Neuronal stem cell (in vitro differentiated cells): Measurements from ENCODE around the gene SERTAD3. TPM values are rescaled to one million over a fixed set of nuclear protein-coding genes. Genes with fewer than 3 reads are reported as not detected.
A peak's percentile ranks its signal among the peaks of the same experiment; 100 is the strongest.

Source experiments
- DNase-seq: peaks from one replicate; pipeline ENCODE4 v3.0.0-alpha.2; 2013; ENCODE audit warnings: low spot score
- H2AFZ ChIP-seq: one replicate; pipeline ENCODE4 v1.6.1; 2013; ENCODE audit warnings: mild to moderate bottlenecking, low read length, inconsistent platforms
- H2AK5ac ChIP-seq: 2 replicates; pipeline ENCODE4 v1.6.1; 2013; ENCODE audit warnings: low read depth, mild to moderate bottlenecking, inconsistent platforms, low read length, moderate library complexity, mixed read lengths
- H2BK120ac ChIP-seq: 2 replicates; pipeline ENCODE4 v1.6.1; 2013; ENCODE audit warnings: low read depth, mild to moderate bottlenecking, inconsistent platforms, low read length, moderate library complexity, mixed read lengths
- H2BK12ac ChIP-seq: one replicate; pipeline ENCODE4 v1.6.1; 2013; ENCODE audit warnings: low read length, inconsistent platforms
- H2BK15ac ChIP-seq: 2 replicates; pipeline ENCODE4 v1.6.1; 2013; ENCODE audit warnings: mild to moderate bottlenecking, low read length, inconsistent platforms, mixed read lengths
- H2BK5ac ChIP-seq: one replicate; pipeline ENCODE4 v1.6.1; 2013; ENCODE audit warnings: inconsistent platforms, mild to moderate bottlenecking, low read length, moderate library complexity
- H3K14ac ChIP-seq: one replicate; pipeline ENCODE4 v1.6.1; 2013; ENCODE audit warnings: low read length, inconsistent platforms
- H3K18ac ChIP-seq: 2 replicates; pipeline ENCODE4 v1.6.1; 2013; ENCODE audit warnings: low read length, inconsistent platforms
- H3K23ac ChIP-seq: 2 replicates; pipeline ENCODE4 v1.6.1; 2013; ENCODE audit warnings: low read depth, mild to moderate bottlenecking, mixed read lengths, low read length, inconsistent platforms; ENCODE audit not compliant: poor library complexity
- H3K27ac ChIP-seq: replicated peaks from 3 replicates; pipeline ENCODE4 v1.5.1; 2013; ENCODE audit warnings: low read length, inconsistent platforms
- H3K27me3 ChIP-seq, 3 experiments: 2 replicates each; pipeline ENCODE4 v1.6.1; 2013; ENCODE audit warnings: low read length in 3 of 3, mild to moderate bottlenecking in 2 of 3, inconsistent platforms in 1 of 3, low read depth in 1 of 3, mixed read lengths in 1 of 3, moderate library complexity in 1 of 3; ENCODE audit not compliant: control insufficient read depth in 3 of 3, insufficient read depth in 3 of 3
- H3K36me3 ChIP-seq, 2 donors: replicated peaks in 1 of 2; 2 replicates each; pipeline ENCODE4 v1.6.1; 2013; ENCODE audit warnings: low read length in 2 of 2; ENCODE audit not compliant: control insufficient read depth in 2 of 2, insufficient read depth in 2 of 2
- H3K4ac ChIP-seq: 2 replicates; pipeline ENCODE4 v1.6.1; 2013; ENCODE audit warnings: inconsistent platforms, mild to moderate bottlenecking, low read length, moderate library complexity
- H3K4me1 ChIP-seq, 2 donors: 1 replicate in 1 of 2; 2 replicates in 1 of 2; pipeline ENCODE4 v1.6.1; 2013; ENCODE audit warnings: low read length in 2 of 2, low read depth in 1 of 2; ENCODE audit not compliant: control insufficient read depth in 2 of 2, insufficient read depth in 1 of 2
- H3K4me2 ChIP-seq: one replicate; pipeline ENCODE4 v1.6.1; 2013; ENCODE audit warnings: mild to moderate bottlenecking, low read length, inconsistent platforms; ENCODE audit not compliant: insufficient read depth, poor library complexity, severe bottlenecking
- H3K4me3 ChIP-seq, 2 donors: 2 replicates each; pipeline ENCODE4 v1.5.1; 2013; ENCODE audit warnings: low read length in 2 of 2, mild to moderate bottlenecking in 2 of 2, inconsistent platforms in 1 of 2, moderate library complexity in 1 of 2
- H3K79me1 ChIP-seq: one replicate; pipeline ENCODE4 v1.6.1; 2013; ENCODE audit warnings: low read depth, mild to moderate bottlenecking, inconsistent platforms, low read length, moderate library complexity
- H3K9ac ChIP-seq: one replicate; pipeline ENCODE4 v1.6.1; 2013; ENCODE audit warnings: mild to moderate bottlenecking, low read depth, low read length, inconsistent platforms; ENCODE audit not compliant: poor library complexity
- H3K9me3 ChIP-seq, 2 donors: replicated peaks in 1 of 2; 2 replicates each; pipeline versions ENCODE3 to v1.6.1; 2013; ENCODE audit warnings: low read length in 2 of 2, mild to moderate bottlenecking in 2 of 2, inconsistent platforms in 1 of 2, low read depth in 1 of 2, mixed read lengths in 1 of 2, moderate library complexity in 1 of 2; ENCODE audit not compliant: control insufficient read depth in 2 of 2, insufficient read depth in 1 of 2
- H4K8ac ChIP-seq: one replicate; pipeline ENCODE4 v1.6.1; 2013; ENCODE audit warnings: low read depth, mild to moderate bottlenecking, inconsistent platforms, low read length, moderate library complexity
- H4K91ac ChIP-seq: one replicate; pipeline ENCODE4 v1.6.1; 2013; ENCODE audit warnings: low read length, low read depth, mild to moderate bottlenecking, inconsistent platforms; ENCODE audit not compliant: poor library complexity
- WGBS, 2 donors: extraction: QIAGEN DNeasy Blood & Tissue Kit; methylation state at CpG; one replicate each; pipeline ENCODE4 v1.1.7; 2013; ENCODE audit warnings: missing lambda C conversion rate in 2 of 2, mixed read lengths in 1 of 2; ENCODE audit not compliant: insufficient read length in 2 of 2, insufficient replicate concordance in 1 of 2; ENCODE audit errors: extremely low coverage in 2 of 2; 5-methylcytosine and 5-hydroxymethylcytosine counted together
- polyA plus RNA-seq, 2 experiments: library from polyadenylated mRNA; stranded (reverse); fragments of 200-250 nt; gene quantifications; one replicate each; pipeline ENCODE4 v1.2.3, GENCODE V29; 2013

SERTAD3 gene
- 13.1 TPM for polyA plus RNA-seq (2013, experiment 1 of 2)
- polyA plus RNA-seq (2013, experiment 2 of 2): 13.1 TPM

DNA sequence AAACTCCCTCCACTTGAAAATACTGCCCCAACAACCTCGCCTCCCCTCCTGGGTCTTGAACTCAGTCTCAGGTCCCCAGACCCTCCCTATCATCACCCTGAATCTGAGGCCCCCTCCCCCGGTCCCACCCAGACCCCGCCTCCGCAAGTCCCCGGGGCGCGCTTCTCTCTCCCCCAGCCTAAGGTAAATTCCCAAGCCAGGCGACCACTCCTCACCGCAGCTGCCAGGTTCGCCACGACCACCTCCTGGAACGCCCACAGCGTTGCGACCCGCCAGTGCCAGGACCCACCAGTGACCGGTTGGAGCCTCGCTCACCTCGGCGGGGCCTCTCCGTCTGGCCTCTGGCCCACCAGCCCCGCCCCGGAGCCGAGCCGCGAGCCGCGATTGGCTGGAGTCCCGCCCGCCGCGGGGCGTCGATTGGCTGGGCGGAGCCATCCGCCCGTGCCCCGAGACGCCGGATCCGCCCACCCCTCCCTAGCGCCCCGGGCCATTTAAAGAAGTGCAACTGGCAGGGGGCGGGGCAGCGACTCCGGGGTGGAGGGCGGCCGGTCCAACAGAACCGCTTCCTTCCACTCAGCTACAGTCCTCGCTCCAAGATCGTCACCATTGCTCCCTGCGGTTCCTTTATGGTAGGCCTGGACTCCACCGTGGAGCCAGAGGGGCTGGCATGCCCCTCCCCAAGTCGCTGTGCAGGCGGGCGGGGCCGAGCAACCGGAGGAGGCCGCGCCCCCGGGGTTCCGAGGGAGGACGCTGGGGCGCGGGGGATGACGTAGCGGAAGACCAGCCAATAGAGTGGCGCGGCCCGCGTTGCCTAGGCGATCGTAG, at the start of gene SERTAD3:
Gene SERTAD3 (minus strand): TSS at position 336 of the 825 bp plus-strand sequence. CDS start 2,255 bp downstream, outside the sequence.
- Histone ChIP-seq H2BK15ac (no peak within 1 kb of the TSS), H3K4me1 (peaks cover 15 to 37% of the 10 kb centered on the region in 2 donors)

DNA sequence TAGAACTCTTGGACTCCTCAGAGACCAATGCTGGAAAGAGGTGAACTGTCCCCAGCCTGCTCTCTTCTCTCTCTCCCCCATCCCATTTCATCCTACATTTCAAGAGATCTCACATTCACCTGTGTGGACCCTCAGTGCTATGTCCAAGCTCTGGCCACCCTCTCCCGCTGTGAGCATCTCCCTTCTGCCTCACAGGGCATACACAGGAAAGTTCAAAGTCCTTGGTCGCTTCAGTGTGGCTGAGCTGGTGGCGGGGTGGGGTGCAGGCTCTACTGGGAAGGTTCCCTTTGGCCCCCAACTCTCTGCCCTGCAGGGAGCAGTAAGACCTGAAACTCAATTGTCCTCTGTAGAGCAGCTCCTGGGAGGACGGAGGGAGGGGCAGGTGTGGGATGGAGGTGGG, 49.6 kb upstream of the SERTAD3 start:
- WGBS, 2 donors: no CpG with 5 or more reads among the region's 4 CpGs

More for the DNA sequence above, at the start of gene SERTAD3:
- peak within 1 kb of the TSS; percentile 96 to 99 for H3K4me3 ChIP-seq
- no peaks in the 10 kb centered on the region for H3K9me3 ChIP-seq
- H2AFZ ChIP-seq: peak within 1 kb of the TSS; percentile 99
- WGBS, 2 donors: no CpG with 5 or more reads among the region's 72 CpGs
- no peak within 1 kb of the TSS for H3K4ac ChIP-seq
- H4K91ac ChIP-seq: no peak within 1 kb of the TSS
- H3K18ac ChIP-seq: peak within 1 kb of the TSS; percentile 99
- H3K9ac ChIP-seq: peak within 1 kb of the TSS; percentile 91
- no peak within 1 kb of the TSS for H3K14ac ChIP-seq
- H3K79me1 ChIP-seq: peaks cover 11% of the 10 kb centered on the region
- H2BK120ac ChIP-seq: no peak within 1 kb of the TSS
- peak within 1 kb of the TSS; percentile 97 for H3K23ac ChIP-seq
- no peak within 1 kb of the TSS for H2BK12ac ChIP-seq
- H3K27ac ChIP-seq: peak within 1 kb of the TSS; percentile 93
- peaks cover 16 to 29% of the 10 kb centered on the region in 2 donors for H3K36me3 ChIP-seq
- H3K4me2 ChIP-seq: peak within 1 kb of the TSS; percentile 61
- H2BK5ac ChIP-seq: no peak within 1 kb of the TSS
- no peaks in the 10 kb centered on the region for H3K27me3 ChIP-seq
- no peak within 1 kb of the TSS for H4K8ac ChIP-seq
- H2AK5ac ChIP-seq: peak within 1 kb of the TSS; percentile 5
- peak; percentile 97 for DNase-seq

DNA sequence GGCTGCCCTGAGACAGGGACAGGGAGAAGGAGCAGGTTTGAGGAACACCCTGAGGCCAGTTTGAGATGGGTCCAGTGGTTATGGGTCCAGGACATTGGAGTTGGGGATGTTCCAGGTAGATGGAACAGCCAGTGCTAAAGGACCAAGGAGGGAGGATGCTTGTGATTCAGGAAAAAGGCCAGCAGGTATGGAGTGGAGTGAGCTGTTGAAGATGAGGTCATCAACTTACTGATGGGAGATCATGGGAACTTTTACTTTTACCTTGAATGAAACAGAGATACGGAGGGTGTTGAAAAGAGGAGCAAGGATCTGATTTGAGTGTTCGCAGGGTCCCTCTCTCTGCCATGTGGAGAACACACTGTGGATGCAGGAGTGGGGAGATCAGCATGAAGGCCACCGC, 48.1 kb upstream of the SERTAD3 start:
- Histone ChIP-seq H3K4me3 (no peak overlapping the region), H2BK12ac (no peak overlapping the region), H3K9ac (no peak overlapping the region), H4K8ac (no peak overlapping the region), H3K9me3 (peaks cover 7 to 9% of the 10 kb centered on the region in 2 donors), H3K27me3 (peaks cover 0 to 3% (median 0%) of the 10 kb centered on the region in 3 experiments), H3K14ac (no peak overlapping the region), H2BK15ac (no peak overlapping the region), H3K27ac (no peak overlapping the region), H4K91ac (no peak overlapping the region), H3K4ac (no peak overlapping the region), H3K4me1 (no peaks in the 10 kb centered on the region), H2AK5ac (no peak overlapping the region), H2BK120ac (no peak overlapping the region), H3K79me1 (no peaks in the 10 kb centered on the region), H3K23ac (no peak overlapping the region), H3K36me3 (no peaks in the 10 kb centered on the region), H3K4me2 (no peak overlapping the region), H2AFZ (no peak overlapping the region), H2BK5ac (no peak overlapping the region), H3K18ac (no peak overlapping the region)
- WGBS, 2 donors: no CpG with 5 or more reads among the region's 3 CpGs
- DNase-seq: no peak

More for the DNA sequence above, 49.6 kb upstream of the SERTAD3 start:
- Histone ChIP-seq H4K8ac (no peak overlapping the region), H4K91ac (no peak overlapping the region), H3K23ac (no peak overlapping the region), H2BK12ac (no peak overlapping the region), H3K79me1 (no peaks in the 10 kb centered on the region), H3K18ac (no peak overlapping the region), H3K4me1 (no peaks in the 10 kb centered on the region), H2AK5ac (no peak overlapping the region), H2AFZ (no peak overlapping the region), H3K4ac (no peak overlapping the region), H2BK120ac (no peak overlapping the region), H3K27ac (no peak overlapping the region), H3K4me3 (no peak overlapping the region), H3K9ac (no peak overlapping the region), H3K9me3 (peaks cover 7 to 9% of the 10 kb centered on the region in 2 donors), H3K4me2 (no peak overlapping the region), H3K36me3 (no peaks in the 10 kb centered on the region), H2BK5ac (no peak overlapping the region), H3K27me3 (peaks cover 0 to 3% (median 0%) of the 10 kb centered on the region in 3 experiments), H2BK15ac (no peak overlapping the region), H3K14ac (no peak overlapping the region)
- DNase-seq: no peak

GRCh38 chr19:40489882-40490230, 45.7 kb upstream of the SERTAD3 start:
- no peaks in the 10 kb centered on the region for H3K79me1 ChIP-seq
- H4K8ac ChIP-seq: peak overlapping the region; percentile 27
- no peak overlapping the region for H2BK5ac ChIP-seq
- no peak overlapping the region for H3K4me2 ChIP-seq
- H2BK15ac ChIP-seq: no peak overlapping the region
- H3K4me1 ChIP-seq: no peaks in the 10 kb centered on the region
- H3K4ac ChIP-seq: peak overlapping the region; percentile 54
- no peak overlapping the region for H3K27ac ChIP-seq
- H3K27me3 ChIP-seq: peaks cover 0 to 1% (median 0%) of the 10 kb centered on the region in 3 experiments
- peak overlapping the region; percentile 46 for H3K23ac ChIP-seq
- peaks cover 7 to 9% of the 10 kb centered on the region in 2 donors for H3K9me3 ChIP-seq
- WGBS, 2 donors: no CpG with 5 or more reads among the region's 25 CpGs
- no peak overlapping the region for H4K91ac ChIP-seq
- H2BK12ac ChIP-seq: peak overlapping the region; percentile 14
- H2BK120ac ChIP-seq: no peak overlapping the region
- H2AK5ac ChIP-seq: peak overlapping the region; percentile 51
- peak overlapping the region; percentile 43 for H3K14ac ChIP-seq
- no peak overlapping the region for H3K4me3 ChIP-seq
- DNase-seq: no peak
- no peaks in the 10 kb centered on the region for H3K36me3 ChIP-seq
- H3K9ac ChIP-seq: no peak overlapping the region
- H3K18ac ChIP-seq: no peak overlapping the region
- H2AFZ ChIP-seq: peak overlapping the region; percentile 13
